ENCODE measurements around the gene ZNF487. TPM values are rescaled to one million over a fixed set of nuclear protein-coding genes. Genes with fewer than 3 reads are reported as not detected.
"Not testable (repeated sequence)": the region's sequence is repeated elsewhere in the genome, so short reads cannot be mapped to it uniquely, and the experiment has no call there.

The ZNF487 gene
- total RNA-seq, 1 experiment from 2014 or later = 2.6 TPM

- DNase-seq (ENCODE audit: low read depth) = peak; percentile 14
Measured at GRCh38 chr10:43437141-43437870, 395 bp downstream of the ZNF487 start.

GRCh38 chr10:43440463-43441134 lies 3.7 kb downstream of the ZNF487 start:
- no peak for DNase-seq (ENCODE audit: low read depth)

DNA sequence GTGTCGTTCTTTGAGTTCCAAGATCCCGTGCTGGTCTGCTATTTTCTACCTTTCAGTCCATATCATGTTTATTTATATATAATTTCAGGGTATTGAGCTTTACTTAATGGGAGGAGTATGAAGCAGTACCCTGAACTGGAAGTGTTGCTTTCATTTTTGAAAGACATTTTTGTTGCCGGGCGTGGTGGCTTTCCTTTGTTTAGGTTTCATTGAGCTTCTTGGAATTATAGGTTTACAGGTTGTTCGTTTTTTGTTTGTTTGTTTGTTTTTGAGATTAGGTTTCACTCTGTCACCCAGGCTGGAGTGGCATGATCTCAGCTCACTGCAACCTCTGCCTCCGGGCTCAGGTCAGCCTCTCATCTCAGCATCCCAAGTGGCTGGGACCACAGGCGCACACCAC lies 7.4 kb downstream of the ZNF487 start:
- no peak for DNase-seq (ENCODE audit: low read depth)

DNA sequence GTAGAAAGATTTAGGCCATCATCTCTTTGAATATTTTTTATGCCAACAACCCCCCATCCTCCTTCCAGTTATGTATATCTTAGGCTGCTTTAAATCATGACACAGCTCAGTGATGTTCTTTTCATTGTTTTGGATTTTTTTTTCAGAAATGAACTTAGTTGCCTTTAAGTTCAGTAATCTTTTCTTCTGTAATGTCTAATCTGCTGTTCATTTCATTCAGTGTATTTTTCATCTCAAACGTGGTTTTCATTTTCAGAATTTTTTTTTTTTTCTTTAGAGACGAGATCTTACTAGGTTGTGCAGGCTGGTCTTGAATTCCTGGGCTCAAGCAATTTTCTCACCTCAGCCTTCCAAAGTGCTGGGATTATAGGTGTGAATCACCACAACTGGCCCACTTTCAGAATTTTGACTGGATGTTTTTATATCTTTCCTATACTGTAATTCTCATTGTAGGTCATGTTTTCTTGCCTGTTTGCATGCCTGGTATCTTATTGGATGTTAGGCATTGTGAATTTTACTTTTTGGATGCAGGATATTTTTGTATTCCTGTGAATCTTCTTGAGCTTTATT lies 8.1 kb downstream of the ZNF487 start:
- DNase-seq (ENCODE audit: low read depth) = no peak

GRCh38 chr10:43446219-43447017 lies 9.5 kb downstream of the ZNF487 start:
- DNase-seq (ENCODE audit: low read depth) = not testable (repeated sequence)

- no peak for DNase-seq (ENCODE audit: low read depth)
Measured at GRCh38 chr10:43448742-43449141, 11.8 kb downstream of the ZNF487 start.

- no peak for DNase-seq (ENCODE audit: low read depth)
Measured at GRCh38 chr10:43452356-43452914, 15.5 kb downstream of the ZNF487 start.

DNA sequence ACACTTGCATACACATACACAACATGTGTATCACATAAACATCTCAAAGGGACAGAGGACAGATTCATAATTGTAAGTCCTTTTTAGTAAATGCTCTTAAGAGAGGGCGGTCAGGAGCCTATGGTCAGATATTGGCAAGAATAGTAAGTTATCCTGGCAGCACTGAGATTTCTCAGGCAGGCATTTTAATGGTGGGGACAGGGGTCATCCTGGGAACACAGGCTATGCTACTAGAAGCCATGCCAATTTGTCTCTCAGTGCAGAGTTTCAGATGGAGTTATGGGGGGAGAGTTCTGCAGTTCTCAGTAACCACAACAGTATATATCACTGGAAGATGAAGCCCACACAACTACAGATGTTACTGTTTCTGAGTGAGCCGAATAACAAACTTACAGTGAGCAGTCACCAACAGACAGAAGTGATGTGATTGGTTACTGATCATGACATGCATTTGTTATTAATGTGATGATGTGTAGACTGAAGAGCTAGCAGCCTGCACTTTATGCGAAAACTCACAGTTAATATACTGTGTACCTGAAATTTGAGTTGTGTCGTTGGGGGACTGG lies 16.4 kb downstream of the ZNF487 start:
- no peak for DNase-seq (ENCODE audit: low read depth)

DNA sequence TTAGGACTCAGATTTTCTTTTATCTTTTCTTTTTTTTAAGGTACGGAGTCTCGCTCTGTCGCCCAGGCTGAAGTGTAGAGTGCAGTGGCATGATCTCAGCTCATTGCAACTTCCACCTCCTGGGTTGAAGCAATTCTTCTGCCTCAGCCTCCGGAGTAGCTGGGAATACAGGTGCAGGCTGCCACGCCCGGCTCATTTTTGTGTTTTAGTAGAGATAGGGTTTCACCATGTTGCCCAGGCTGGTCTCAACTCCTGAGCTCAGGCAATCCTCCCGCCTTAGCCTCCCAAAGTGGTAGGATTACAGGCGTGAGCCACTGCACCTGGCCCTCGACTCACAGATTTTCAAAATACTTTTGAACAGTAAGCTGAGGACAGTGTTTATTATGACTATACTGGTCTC lies 17.1 kb downstream of the ZNF487 start:
- not testable (repeated sequence) for DNase-seq (ENCODE audit: low read depth)

DNA sequence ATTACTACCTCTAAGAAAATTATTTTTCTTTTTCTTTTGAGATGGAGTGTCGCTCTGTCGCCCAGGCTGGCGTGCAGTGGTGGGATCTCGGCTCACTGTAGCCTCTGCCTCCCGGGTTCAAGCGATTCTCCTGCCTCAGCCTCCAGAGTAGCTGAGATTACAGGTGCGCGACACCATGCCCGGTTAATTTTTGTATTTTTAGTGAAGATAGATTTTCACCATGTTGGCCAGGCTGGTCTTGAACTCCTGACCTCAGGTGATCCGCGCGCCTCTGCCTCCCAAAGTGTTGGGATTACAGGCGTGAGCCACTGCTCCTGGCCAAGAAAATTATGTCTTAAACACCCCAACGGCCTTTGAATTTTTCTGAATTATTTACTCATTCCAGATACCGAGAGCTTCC lies 19.6 kb downstream of the ZNF487 start:
- not testable (repeated sequence) for DNase-seq (ENCODE audit: low read depth)

GRCh38 chr10:43458227-43458626 lies 21.3 kb downstream of the ZNF487 start:
- DNase-seq (ENCODE audit: low read depth) = no peak

- DNase-seq (ENCODE audit: low read depth) = peak; percentile 77
Measured at GRCh38 chr10:43461950-43462349, 25.0 kb downstream of the ZNF487 start.

- not testable (repeated sequence) for DNase-seq (ENCODE audit: low read depth)
Measured at GRCh38 chr10:43465086-43465735, 28.3 kb downstream of the ZNF487 start.

- not testable (repeated sequence) for DNase-seq (ENCODE audit: low read depth)
Measured at GRCh38 chr10:43465736-43466120, 28.8 kb downstream of the ZNF487 start.

GRCh38 chr10:43471146-43471545 lies 34.2 kb downstream of the ZNF487 start:
- DNase-seq (ENCODE audit: low read depth) = no peak

DNA sequence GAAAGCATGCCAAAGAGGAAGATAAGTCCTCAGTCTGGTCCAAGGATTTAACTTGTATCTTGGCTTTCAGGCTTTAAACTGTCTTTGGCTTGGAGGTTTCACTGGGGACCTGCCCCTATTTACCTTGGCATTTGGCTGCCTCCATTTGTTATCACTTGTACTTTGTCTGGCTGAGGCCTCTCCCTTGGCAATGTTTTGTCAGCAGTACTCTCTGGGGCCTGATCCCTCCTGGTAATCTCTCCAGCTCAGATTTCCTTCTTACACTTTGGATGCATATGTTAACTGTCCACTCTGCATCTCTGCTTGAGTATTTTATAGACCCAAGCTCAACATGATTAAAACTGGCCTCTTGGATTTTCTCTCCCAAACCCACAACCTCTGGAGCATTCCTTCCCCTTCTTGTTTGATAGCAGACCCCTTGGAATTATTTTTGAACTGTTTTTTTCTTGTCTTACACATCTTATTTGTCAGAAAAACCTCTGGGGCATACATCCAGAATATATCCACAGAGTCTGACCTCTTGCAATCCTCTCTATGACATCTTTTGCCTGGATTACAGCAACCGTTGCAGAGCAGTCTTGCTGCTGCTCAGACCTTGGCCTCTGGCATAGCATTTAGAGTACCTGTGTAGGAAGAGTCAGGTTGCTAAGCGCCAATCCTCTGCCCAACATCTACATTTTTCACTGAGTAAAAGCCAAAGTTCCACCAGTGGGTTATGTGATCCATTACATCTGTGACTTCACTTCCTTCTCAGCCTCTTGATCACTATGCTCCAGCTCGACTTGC lies 35.2 kb downstream of the ZNF487 start:
- no peak for DNase-seq (ENCODE audit: low read depth)

- DNase-seq (ENCODE audit: low read depth) = peak; percentile 11
Measured at GRCh38 chr10:43479275-43479674, 42.4 kb downstream of the ZNF487 start.

DNA sequence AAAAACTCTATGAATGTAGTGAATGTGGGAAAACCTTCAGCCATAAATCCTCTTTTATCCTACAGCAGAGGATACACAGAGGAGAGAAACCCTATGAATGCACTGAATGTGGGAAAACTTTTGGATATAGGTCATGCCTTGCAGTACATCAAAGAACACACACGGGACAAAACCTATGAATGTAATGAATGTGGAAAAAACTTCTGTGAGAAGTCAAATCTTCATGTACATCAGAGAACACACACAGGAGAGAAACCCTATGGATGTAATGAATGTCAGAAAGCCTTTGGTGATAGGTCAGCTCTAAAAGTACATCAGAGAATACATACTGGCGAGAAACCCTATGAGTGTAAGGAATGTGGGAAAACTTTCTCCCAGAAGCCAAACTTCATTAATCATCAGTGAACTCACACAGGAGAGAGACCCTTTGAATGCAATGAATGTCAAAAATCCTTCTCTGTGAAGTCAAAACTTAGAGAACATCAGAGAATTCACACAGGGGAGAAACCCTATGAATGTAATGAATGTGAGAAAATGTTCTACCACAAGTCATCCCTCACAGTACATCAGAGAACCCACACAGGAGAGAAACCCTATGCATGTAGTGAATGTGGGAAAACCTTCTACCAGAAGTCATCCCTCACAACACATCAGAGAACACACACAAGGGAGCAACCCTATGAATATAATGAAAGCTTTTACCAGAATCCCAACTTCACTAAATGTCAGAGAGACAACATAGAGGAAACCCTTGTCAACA lies 45.6 kb downstream of the ZNF487 start:
- no peak for DNase-seq (ENCODE audit: low read depth)

- no peak for DNase-seq (ENCODE audit: low read depth)
Measured at GRCh38 chr10:43491855-43492254, 54.9 kb downstream of the ZNF487 start.

All from M059J (cell line).